ENCODE measurements around the gene PLA2G5.

Gene PLA2G5

GRCh38 chr1:20105856-20106255, 35.9 kb downstream of the PLA2G5 start:
- DNase-seq (ENCODE audit: low read depth), result no peak
- no peak for TF ChIP-seq POLR2A (IDR thresholded peaks at IDR 0.05; ENCODE audit: extremely low read depth, insufficient read length)
- TF ChIP-seq, protein P1, sequence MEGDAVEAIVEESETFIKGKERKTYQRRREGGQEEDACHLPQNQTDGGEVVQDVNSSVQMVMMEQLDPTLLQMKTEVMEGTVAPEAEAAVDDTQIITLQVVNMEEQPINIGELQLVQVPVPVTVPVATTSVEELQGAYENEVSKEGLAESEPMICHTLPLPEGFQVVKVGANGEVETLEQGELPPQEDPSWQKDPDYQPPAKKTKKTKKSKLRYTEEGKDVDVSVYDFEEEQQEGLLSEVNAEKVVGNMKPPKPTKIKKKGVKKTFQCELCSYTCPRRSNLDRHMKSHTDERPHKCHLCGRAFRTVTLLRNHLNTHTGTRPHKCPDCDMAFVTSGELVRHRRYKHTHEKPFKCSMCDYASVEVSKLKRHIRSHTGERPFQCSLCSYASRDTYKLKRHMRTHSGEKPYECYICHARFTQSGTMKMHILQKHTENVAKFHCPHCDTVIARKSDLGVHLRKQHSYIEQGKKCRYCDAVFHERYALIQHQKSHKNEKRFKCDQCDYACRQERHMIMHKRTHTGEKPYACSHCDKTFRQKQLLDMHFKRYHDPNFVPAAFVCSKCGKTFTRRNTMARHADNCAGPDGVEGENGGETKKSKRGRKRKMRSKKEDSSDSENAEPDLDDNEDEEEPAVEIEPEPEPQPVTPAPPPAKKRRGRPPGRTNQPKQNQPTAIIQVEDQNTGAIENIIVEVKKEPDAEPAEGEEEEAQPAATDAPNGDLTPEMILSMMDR (IDR thresholded peaks at IDR 0.05; ENCODE audit: low read depth, low read length), result no peak
- no peak for TF ChIP-seq MYC (IDR thresholded peaks at IDR 0.05; ENCODE audit: low read depth, low read length)
- TF ChIP-seq MAX (IDR thresholded peaks at IDR 0.05; ENCODE audit: low read depth, low read length), result no peak
- no peak overlapping the region for H3K4me3 ChIP-seq (ENCODE audit: low read depth, low read length)

DNA sequence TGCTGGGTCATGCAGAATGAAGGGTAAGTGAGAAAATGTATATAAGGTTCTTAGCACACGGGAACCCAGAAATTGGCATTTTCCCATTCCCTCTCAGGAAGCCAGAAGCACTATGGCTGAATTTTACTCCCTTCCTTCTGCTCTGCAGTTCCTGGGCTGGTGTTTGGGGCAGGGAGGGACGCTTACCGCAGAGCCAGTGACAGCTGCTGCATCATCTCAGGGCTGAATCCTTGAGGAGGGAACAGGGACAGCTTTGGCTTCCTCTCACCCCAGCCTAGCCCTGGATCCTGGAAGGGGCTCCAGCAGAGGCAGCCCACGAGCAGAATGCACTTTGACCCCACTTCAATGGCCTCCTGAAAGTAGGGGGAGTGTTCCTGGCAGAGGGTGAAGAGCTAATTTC, 37.4 kb downstream of the PLA2G5 start:
- TF ChIP-seq, protein P1 (IDR thresholded peaks at IDR 0.05; ENCODE audit: low read depth, low read length), result no peak
- TF ChIP-seq MAX (IDR thresholded peaks at IDR 0.05; ENCODE audit: low read depth, low read length), result no peak
- TF ChIP-seq MYC (IDR thresholded peaks at IDR 0.05; ENCODE audit: low read depth, low read length), result no peak
- TF ChIP-seq POLR2A (IDR thresholded peaks at IDR 0.05; ENCODE audit: extremely low read depth, insufficient read length), result no peak
- no peak for DNase-seq (ENCODE audit: low read depth)
- no peak overlapping the region for H3K4me3 ChIP-seq (ENCODE audit: low read depth, low read length)

- DNase-seq (ENCODE audit: low read depth), result no peak
- H3K4me3 ChIP-seq (ENCODE audit: low read depth, low read length), result no peak overlapping the region
- TF ChIP-seq MYC (IDR thresholded peaks at IDR 0.05; ENCODE audit: low read depth, low read length) (no peak), MAX (IDR thresholded peaks at IDR 0.05; ENCODE audit: low read depth, low read length) (no peak), POLR2A (IDR thresholded peaks at IDR 0.05; ENCODE audit: extremely low read depth, insufficient read length) (no peak)
- TF ChIP-seq, protein P1 (IDR thresholded peaks at IDR 0.05; ENCODE audit: low read depth, low read length), result no peak
Observed at GRCh38 chr1:20107796-20108195, 37.8 kb downstream of the PLA2G5 start.

DNA sequence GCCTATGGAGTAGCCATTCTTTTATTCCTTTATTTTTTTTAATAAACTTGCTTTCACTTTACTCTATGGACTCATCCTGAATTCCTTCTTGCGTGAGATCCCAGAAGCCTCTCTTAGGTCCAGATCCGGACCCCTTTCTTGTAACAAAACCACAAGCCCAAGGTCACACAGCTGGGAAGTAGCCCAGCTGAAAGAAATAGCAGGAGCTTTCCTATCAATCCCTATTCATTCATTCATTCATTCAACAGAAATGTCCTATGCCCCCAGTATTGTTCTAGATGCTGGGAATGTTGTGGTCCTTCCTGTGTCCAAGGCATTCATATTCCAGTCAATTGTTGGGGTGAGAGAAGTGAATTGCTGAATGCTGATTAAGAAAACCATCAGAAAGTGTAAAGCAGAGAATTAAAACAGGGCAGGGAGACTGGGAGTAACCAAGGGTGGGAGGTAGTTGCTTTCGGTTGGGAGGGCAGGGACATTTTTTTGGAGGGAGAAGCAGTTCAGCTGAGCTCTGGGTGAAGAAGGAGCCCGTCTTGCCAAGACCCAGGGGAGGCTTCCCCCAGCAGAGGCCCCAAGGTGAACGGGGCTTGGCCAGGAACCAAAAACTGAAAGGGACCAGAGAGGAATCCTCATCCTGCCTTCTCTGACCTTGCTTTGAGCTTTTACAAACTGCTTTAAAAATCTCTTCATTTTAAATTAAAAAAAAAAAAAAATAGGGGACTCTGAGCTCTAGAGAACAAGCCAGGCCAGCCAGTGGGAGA, 38.6 kb downstream of the PLA2G5 start:
- TF ChIP-seq MAX (IDR thresholded peaks at IDR 0.05; ENCODE audit: low read depth, low read length), result no peak
- TF ChIP-seq MYC (IDR thresholded peaks at IDR 0.05; ENCODE audit: low read depth, low read length), result no peak
- TF ChIP-seq, protein P1 (IDR thresholded peaks at IDR 0.05; ENCODE audit: low read depth, low read length), result no peak
- DNase-seq (ENCODE audit: low read depth), result no peak
- H3K4me3 ChIP-seq (ENCODE audit: low read depth, low read length), result no peak overlapping the region

DNA sequence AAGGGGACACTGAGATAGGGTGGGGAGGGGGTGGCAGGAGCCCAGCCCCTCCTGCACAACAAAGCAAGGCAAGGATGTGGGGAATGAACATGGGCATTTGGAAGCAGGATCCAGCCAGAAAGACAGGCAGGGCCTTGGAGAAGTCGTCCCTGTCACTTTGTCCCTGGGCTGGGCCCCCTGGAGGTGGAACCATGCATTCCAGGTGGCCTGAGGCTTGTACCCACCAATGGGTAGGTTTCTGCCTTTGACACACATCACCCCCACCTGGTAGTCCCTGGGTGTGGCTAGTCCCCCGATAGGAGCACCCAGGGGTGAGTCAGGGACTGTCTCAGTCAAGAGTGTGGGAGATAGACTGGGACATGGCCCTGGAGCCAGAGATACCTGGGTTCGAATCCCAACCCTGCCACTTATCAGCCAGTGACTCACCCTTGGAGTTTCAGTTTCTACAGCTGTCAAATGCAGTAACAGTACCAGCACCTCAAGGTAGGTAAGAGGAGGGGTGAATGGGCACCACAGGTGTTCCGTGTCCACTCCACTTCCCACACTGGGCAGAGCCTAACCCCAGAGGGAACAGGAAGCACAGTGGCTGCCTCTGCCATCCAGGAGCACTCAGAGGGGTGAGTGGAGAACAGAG, 39.3 kb downstream of the PLA2G5 start:
- H3K4me3 ChIP-seq (ENCODE audit: low read depth, low read length), result no peak overlapping the region
- TF ChIP-seq, protein P1 (IDR thresholded peaks at IDR 0.05; ENCODE audit: low read depth, low read length), result peak; percentile 29
- TF ChIP-seq MYC (IDR thresholded peaks at IDR 0.05; ENCODE audit: low read depth, low read length), result no peak
- no peak for DNase-seq (ENCODE audit: low read depth)

Measured in NB4 (cell line).